Suppressor macrophage (primary cell): Measurements from ENCODE around the gene MTR.
A peak's percentile ranks its signal among the peaks of the same experiment; 100 is the strongest.

ENCODE experiments used
- DNase-seq, 4 experiments: peaks; one replicate each; pipeline ENCODE4 v3.0.0-alpha.2; 2020 to 2022

The MTR gene

GRCh38 chr1:236864996-236865817 is 70.1 kb downstream of the MTR start:
- DNase-seq = peak in 1 of 4 experiments; percentile 6

GRCh38 chr1:236865818-236866155 is 70.7 kb downstream of the MTR start:
- peak in 3 of 4 experiments; percentile 36 to 63 (median 49) for DNase-seq

GRCh38 chr1:236868625-236869467 is 73.8 kb downstream of the MTR start:
- DNase-seq = peak; percentile 58 to 76 (median 66)

GRCh38 chr1:236869911-236870310 is 74.8 kb downstream of the MTR start:
- DNase-seq = peak; percentile 4 to 22 (median 14)

GRCh38 chr1:236870721-236871120 is 75.6 kb downstream of the MTR start:
- DNase-seq = peak; percentile 67 to 89 (median 81)

- DNase-seq = no peak
These were observed 77.1 kb downstream of the MTR start for GRCh38 chr1:236872075-236872666.

- no peak for DNase-seq
These were observed 80.9 kb downstream of the MTR start for GRCh38 chr1:236875975-236876374.

GRCh38 chr1:236877661-236878060 is 82.6 kb downstream of the MTR start:
- DNase-seq = no peak

- DNase-seq = no peak
These were observed 85.1 kb downstream of the MTR start for GRCh38 chr1:236880209-236880608.

- no peak for DNase-seq
These were observed 87.6 kb downstream of the MTR start for GRCh38 chr1:236882678-236883077.

GRCh38 chr1:236886199-236886598 is 91.1 kb downstream of the MTR start:
- DNase-seq = no peak

- no peak for DNase-seq
These were observed 92.0 kb downstream of the MTR start for GRCh38 chr1:236887081-236887480.

- no peak for DNase-seq
These were observed 93.0 kb downstream of the MTR start for GRCh38 chr1:236888126-236888525.

- DNase-seq = no peak
These were observed 93.8 kb downstream of the MTR start for GRCh38 chr1:236888903-236889302.

GRCh38 chr1:236890152-236891056 is 95.3 kb downstream of the MTR start:
- no peak for DNase-seq

GRCh38 chr1:236893626-236894545 is 98.8 kb downstream of the MTR start:
- DNase-seq = no peak

- DNase-seq = no peak
These were observed 100.7 kb downstream of the MTR start for GRCh38 chr1:236895665-236896387.

GRCh38 chr1:236896716-236897115 is 101.6 kb downstream of the MTR start:
- no peak for DNase-seq

GRCh38 chr1:236904892-236905741 is 110.0 kb downstream of the MTR start:
- peak; percentile 18 to 64 (median 42) for DNase-seq
